Ectodermal cell (in vitro differentiated cells): ENCODE results near the gene HFM1.

ENCODE experiments used
- H3K27ac ChIP-seq: 2 replicates; pipeline ENCODE4 v1.7.0; 2013; ENCODE audit warnings: mild to moderate bottlenecking, low read depth, low read length; ENCODE audit not compliant: insufficient read depth, poor library complexity, severe bottlenecking
- H3K27me3 ChIP-seq: 2 replicates; pipeline ENCODE4 v1.7.0; 2013; ENCODE audit warnings: mild to moderate bottlenecking, low read length; ENCODE audit not compliant: insufficient read depth, control insufficient read depth, poor library complexity, severe bottlenecking
- H3K36me3 ChIP-seq: one replicate; pipeline ENCODE4 v1.7.0; 2013; ENCODE audit warnings: low read length; ENCODE audit not compliant: control insufficient read depth, insufficient read depth
- H3K4me1 ChIP-seq: one replicate; pipeline ENCODE4 v1.7.0; 2013; ENCODE audit warnings: low read length; ENCODE audit not compliant: control insufficient read depth, insufficient read depth
- H3K4me3 ChIP-seq: 2 replicates; pipeline ENCODE4 v1.7.0; 2013; ENCODE audit warnings: low read depth, low read length, control low read depth; ENCODE audit not compliant: insufficient read depth
- H3K9me3 ChIP-seq: 2 replicates; pipeline ENCODE4 v1.7.0; 2013; ENCODE audit warnings: mild to moderate bottlenecking, low read length, moderate library complexity; ENCODE audit not compliant: control insufficient read depth
- WGBS, 2 experiments: methylation state at CpG; one replicate each; pipeline ENCODE4 v1.1.7; 2013; ENCODE audit warnings: missing lambda C conversion rate in 2 of 2; 5-methylcytosine and 5-hydroxymethylcytosine counted together

HFM1 gene

GRCh38 chr1:91278754-91279153 lies 125.9 kb downstream of the HFM1 start:
- Histone ChIP-seq H3K4me3 (no peak overlapping the region), H3K4me1 (no peaks in the 10 kb centered on the region), H3K27me3 (no peaks in the 10 kb centered on the region), H3K36me3 (no peaks in the 10 kb centered on the region), H3K9me3 (no peaks in the 10 kb centered on the region), H3K27ac (no peak overlapping the region)
- 75 to 100% methylated on average over 1 of the region's 1 CpG for WGBS, 2 experiments

GRCh38 chr1:91273875-91274274 lies 130.8 kb downstream of the HFM1 start:
- H3K4me1 ChIP-seq = no peaks in the 10 kb centered on the region
- 90 to 100% methylated on average over 1 of the region's 1 CpG for WGBS, 2 experiments
- H3K4me3 ChIP-seq = no peak overlapping the region
- H3K36me3 ChIP-seq = no peaks in the 10 kb centered on the region
- no peak overlapping the region for H3K27ac ChIP-seq
- H3K9me3 ChIP-seq = no peaks in the 10 kb centered on the region
- H3K27me3 ChIP-seq = no peaks in the 10 kb centered on the region

GRCh38 chr1:91261655-91262054 lies 143.0 kb downstream of the HFM1 start:
- no peak overlapping the region for H3K27ac ChIP-seq

GRCh38 chr1:91245435-91245834 lies 159.2 kb downstream of the HFM1 start:
- Histone ChIP-seq H3K36me3 (no peaks in the 10 kb centered on the region), H3K4me3 (no peak overlapping the region), H3K27me3 (no peaks in the 10 kb centered on the region), H3K27ac (no peak overlapping the region), H3K4me1 (peaks cover 4% of the 10 kb centered on the region), H3K9me3 (no peaks in the 10 kb centered on the region)
- 13% methylated on average over 3 of the region's 3 CpGs for WGBS, 2 experiments

More at GRCh38 chr1:91261655-91262054, 143.0 kb downstream of the HFM1 start:
- H3K4me3 ChIP-seq = no peak overlapping the region
- no peaks in the 10 kb centered on the region for H3K9me3 ChIP-seq
- 92 to 100% methylated on average over 1 to 2 of the region's 2 CpGs for WGBS, 2 experiments
- H3K36me3 ChIP-seq = no peaks in the 10 kb centered on the region
- H3K27me3 ChIP-seq = no peaks in the 10 kb centered on the region
- no peaks in the 10 kb centered on the region for H3K4me1 ChIP-seq

- no peaks in the 10 kb centered on the region for H3K36me3 ChIP-seq
- no peaks in the 10 kb centered on the region for H3K27me3 ChIP-seq
- H3K4me1 ChIP-seq = peaks cover 5% of the 10 kb centered on the region
- no CpG with 5 or more reads among the region's 2 CpGs for WGBS, 2 experiments
- H3K27ac ChIP-seq = no peak overlapping the region
- H3K4me3 ChIP-seq = no peak overlapping the region
- no peaks in the 10 kb centered on the region for H3K9me3 ChIP-seq
These were observed 159.9 kb downstream of the HFM1 start for GRCh38 chr1:91244737-91245136.

- Histone ChIP-seq H3K9me3 (no peaks in the 10 kb centered on the region), H3K4me3 (no peak overlapping the region), H3K4me1 (peaks cover 5% of the 10 kb centered on the region), H3K27ac (no peak overlapping the region), H3K36me3 (no peaks in the 10 kb centered on the region), H3K27me3 (no peaks in the 10 kb centered on the region)
These were observed 161.5 kb downstream of the HFM1 start for GRCh38 chr1:91243171-91243570.

- WGBS, 2 experiments = 90 to 100% methylated on average over 1 of the region's 1 CpG
- Histone ChIP-seq H3K27ac (no peak overlapping the region), H3K27me3 (no peaks in the 10 kb centered on the region), H3K4me1 (no peaks in the 10 kb centered on the region), H3K4me3 (no peak overlapping the region), H3K9me3 (no peaks in the 10 kb centered on the region), H3K36me3 (no peaks in the 10 kb centered on the region)
These were observed 170.5 kb downstream of the HFM1 start for GRCh38 chr1:91234181-91234580.

- 93 to 94% methylated on average over 7 of the region's 7 CpGs for WGBS, 2 experiments
- H3K4me1 ChIP-seq = no peaks in the 10 kb centered on the region
- no peaks in the 10 kb centered on the region for H3K36me3 ChIP-seq
- H3K27me3 ChIP-seq = no peaks in the 10 kb centered on the region
- no peak overlapping the region for H3K27ac ChIP-seq
- no peak overlapping the region for H3K4me3 ChIP-seq
- H3K9me3 ChIP-seq = no peaks in the 10 kb centered on the region
These were observed 177.9 kb downstream of the HFM1 start for GRCh38 chr1:91226741-91227140.

- H3K9me3 ChIP-seq = no peaks in the 10 kb centered on the region
- H3K27ac ChIP-seq = no peak overlapping the region
- H3K36me3 ChIP-seq = no peaks in the 10 kb centered on the region
- no peaks in the 10 kb centered on the region for H3K4me1 ChIP-seq
- no peak overlapping the region for H3K4me3 ChIP-seq
- 94 to 96% methylated on average over 4 of the region's 4 CpGs for WGBS, 2 experiments
- no peaks in the 10 kb centered on the region for H3K27me3 ChIP-seq
These were observed 179.8 kb downstream of the HFM1 start for GRCh38 chr1:91224878-91225277.

- Histone ChIP-seq H3K36me3 (no peaks in the 10 kb centered on the region), H3K9me3 (no peaks in the 10 kb centered on the region), H3K4me1 (no peaks in the 10 kb centered on the region), H3K27me3 (no peaks in the 10 kb centered on the region), H3K4me3 (no peak overlapping the region), H3K27ac (no peak overlapping the region)
- WGBS, 2 experiments = 94 to 98% methylated on average over 4 of the region's 4 CpGs
These were observed 183.6 kb downstream of the HFM1 start for GRCh38 chr1:91221017-91221416.

GRCh38 chr1:91217911-91218310 lies 186.7 kb downstream of the HFM1 start:
- WGBS, 2 experiments = 82 to 83% methylated on average over 8 of the region's 8 CpGs
- Histone ChIP-seq H3K27ac (no peak overlapping the region), H3K36me3 (no peaks in the 10 kb centered on the region), H3K4me3 (no peak overlapping the region), H3K9me3 (no peaks in the 10 kb centered on the region), H3K27me3 (no peaks in the 10 kb centered on the region), H3K4me1 (no peaks in the 10 kb centered on the region)
